GM18499 (cell line): Measurements from ENCODE around the gene OR6T1.

Experiments used
- ATAC-seq: cut with Tn5 transposase; IDR thresholded peaks from one replicate; pipeline ENCODE4 v1.9.1; 2021; ENCODE audit warnings: moderate number of reproducible peaks; ENCODE audit not compliant: insufficient read depth, unreplicated experiment

OR6T1 gene, protein sequence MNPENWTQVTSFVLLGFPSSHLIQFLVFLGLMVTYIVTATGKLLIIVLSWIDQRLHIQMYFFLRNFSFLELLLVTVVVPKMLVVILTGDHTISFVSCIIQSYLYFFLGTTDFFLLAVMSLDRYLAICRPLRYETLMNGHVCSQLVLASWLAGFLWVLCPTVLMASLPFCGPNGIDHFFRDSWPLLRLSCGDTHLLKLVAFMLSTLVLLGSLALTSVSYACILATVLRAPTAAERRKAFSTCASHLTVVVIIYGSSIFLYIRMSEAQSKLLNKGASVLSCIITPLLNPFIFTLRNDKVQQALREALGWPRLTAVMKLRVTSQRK

DNA sequence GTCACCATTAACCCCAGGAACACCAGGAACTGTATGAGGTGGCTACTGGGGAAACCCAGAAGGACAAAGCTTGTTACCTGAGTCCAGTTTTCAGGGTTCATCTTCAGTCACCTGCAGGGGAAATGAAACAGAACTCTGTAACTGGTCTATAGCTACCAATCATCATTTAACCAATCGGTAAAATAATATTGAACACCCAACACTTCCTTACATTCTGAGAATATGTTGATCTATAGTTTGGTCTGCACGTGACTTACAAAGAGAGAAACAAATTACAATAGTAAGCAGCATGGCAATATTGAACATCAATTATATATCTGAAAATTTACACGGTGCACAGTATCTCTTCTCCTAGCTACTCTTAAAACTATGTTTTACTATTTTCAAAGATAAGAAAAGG, at the start of gene OR6T1:
Gene OR6T1, minus strand, starts transcription at position 101 of the 400 bp plus-strand sequence. Its CDS starts 0 bp downstream, at position 101.
- ATAC-seq, result no peak

DNA sequence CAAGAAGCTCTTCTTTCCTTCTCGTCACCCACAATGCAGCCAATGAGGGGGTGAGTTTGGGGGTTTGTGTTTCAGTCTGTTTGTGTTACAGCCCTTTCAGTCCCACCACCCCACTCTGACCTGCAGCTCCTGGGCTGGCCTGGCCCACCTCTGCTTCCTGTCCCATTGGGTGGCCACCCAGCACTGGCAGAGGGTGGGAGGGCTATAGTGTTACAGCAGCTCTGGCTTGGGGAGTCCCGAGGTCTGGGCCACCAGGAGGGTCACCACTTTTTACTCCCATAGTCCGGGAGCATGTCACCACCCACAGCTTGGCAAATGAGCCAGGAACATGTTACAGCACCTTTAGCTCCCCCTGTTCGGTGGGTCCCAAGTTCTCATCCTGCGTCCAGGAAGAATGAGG, 35.7 kb upstream of the OR6T1 start:
- ATAC-seq, result no peak

DNA sequence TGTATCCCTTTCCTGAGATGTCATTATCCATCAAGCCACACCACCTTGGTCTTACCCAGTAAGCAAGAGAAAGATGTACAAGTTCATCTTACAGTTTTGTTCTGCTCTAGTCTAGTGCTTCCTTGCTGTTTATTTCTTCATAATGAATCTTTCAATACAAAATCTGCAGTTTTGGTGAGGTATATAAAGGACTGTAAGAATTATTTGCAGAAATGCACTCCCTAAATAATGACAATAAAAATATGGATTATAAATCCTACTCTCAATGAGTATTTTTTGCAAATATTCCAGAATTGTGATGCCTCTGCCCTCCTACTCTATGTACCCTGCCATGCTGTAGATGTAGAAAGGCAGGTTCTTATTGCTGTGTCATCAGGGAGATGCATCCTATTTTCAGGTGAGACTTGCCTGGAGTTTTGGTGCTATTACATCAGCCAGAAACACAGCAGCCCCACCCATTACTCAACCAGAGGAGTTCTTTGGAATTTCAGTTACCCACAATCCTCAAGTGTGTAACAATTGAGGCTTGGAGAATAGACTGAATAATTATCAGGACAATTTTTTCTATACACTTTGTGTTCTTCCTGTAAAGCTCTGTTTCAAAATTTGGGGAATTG, 34.2 kb upstream of the OR6T1 start, which contains the start of gene OR10S1:
Gene OR10S1, minus strand, starts transcription at position 51 of the 617 bp plus-strand sequence. CDS start 117 bp downstream, outside the sequence.
- ATAC-seq, result no peak

DNA sequence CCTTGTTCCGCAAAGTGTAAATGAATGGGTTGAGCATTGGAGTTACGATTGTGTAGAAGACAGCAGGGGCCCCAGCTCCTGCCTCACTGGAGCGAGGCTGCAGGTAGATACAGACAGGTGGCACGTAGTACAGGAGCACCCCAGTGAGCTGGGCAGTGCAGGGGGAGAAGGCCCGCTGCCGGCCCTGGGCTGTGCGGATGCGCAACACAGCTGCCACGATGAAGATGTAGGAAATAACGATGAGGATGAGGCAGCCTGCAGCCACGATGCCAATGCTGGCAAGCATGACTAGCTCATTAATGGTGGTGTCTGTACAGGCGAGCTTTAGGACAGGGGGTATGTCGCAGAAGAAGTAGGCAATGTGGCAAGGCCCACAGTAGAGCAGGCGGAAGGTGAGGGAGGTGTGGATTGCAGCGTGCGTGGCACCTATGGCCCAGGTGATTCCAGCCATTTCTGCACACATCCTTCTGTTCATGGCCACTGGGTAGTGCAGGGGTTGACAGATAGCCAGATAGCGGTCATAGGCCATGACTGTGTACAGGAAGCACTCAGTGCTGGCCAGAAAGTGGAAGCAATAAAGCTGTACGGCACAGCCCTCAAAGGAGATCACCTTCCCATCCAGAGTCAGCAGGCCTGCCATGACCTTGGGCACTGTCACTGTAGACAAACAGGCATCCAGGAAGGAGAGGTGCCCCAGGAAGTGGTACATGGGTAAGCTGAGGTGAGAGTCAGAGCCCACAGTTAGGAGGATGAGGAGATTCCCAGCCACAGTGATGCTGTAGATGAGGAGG, 33.3 kb upstream of the OR6T1 start:
- no peak for ATAC-seq

DNA sequence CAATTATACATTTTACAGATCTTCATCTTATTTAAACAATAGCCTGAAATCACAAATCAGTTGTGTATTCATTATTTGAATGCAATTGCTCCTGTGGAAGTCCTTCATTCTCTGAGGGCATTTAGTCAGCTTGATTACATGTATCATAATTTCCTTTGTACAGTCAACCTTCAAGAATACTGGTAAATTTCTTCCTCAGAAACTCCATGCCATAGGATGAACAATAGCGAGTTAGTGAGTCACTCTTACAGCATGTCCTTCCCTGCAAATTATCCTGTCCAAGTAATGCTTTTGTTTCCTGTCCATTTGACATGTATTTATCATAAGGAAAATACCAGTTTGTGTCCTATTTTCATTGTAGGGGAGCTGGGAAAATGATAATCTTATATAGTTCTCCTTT, 30.2 kb upstream of the OR6T1 start:
- no peak for ATAC-seq

DNA sequence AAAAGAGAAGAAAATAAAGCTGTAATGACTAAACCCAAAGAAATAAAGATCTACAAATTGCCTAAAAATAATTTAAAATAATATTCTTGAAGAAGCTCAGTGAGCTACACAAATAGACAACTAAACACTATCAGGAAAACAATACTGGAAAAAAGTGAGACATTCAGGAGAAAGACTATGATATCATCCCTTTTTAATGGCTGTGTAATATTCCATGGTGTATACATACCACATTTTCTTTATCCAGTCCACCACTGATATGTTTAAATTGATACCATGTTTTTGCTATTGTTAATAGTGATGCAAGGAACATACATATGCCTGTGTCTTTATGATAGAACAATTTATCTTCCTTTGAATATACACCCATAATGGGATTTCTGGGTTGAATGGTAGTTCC, 13.1 kb upstream of the OR6T1 start:
- ATAC-seq, result no peak

DNA sequence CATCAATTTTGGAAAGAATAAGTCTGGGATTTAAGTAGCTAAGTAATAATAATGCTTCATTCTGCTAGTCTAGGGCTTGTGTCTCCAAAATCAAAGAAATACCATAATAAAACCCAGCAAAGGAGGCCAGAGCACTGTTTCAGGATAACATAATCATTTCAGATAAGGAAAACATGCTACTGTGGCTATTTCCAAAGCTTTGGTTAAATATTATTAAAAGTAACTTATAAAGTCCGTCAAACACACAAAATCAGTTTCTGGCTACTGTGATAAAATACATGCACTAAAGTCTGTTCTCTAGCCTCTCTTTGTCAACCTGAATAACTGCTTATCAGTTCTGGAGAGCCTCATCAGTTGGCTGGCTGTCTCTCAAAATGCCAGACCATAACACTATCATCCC, 1.5 kb upstream of the OR6T1 start:
- no peak for ATAC-seq

DNA sequence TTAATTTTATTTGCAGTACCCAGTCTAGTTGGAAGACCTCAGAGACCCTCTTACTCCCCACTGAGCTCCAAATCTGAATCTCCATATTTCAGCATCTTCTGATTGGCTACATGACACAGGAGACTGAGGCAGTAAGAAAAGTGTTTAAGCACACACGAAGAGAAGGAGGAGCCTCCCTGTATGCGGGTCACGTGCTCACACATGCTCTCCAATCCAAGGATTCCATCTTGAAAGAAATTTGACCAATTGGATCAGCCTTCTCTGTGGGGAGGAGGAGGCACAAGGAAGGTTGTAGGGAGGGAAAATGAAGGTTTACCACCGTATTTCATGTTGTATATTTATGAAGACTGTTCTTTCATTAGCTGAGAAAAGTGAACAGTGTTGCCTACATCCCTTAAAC, 1.2 kb downstream of the OR6T1 start:
- no peak for ATAC-seq

DNA sequence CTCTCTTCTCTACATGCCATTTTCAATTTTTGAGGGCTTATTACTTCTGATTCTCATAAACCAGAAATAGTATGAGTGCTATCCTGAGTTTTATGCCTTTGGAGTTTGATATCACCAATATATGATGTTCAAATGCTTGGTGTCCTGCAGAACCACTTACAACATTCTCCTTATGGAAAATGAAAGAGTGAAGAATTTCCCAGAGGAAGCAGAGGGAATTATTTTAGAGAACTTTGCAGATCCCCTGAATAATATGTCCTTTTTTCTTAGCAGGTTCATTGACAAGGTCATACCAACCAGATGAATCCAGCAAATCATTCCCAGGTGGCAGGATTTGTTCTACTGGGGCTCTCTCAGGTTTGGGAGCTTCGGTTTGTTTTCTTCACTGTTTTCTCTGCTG, 4.3 kb downstream of the OR6T1 start, which contains the start of gene OR4D5:
Gene OR4D5, plus strand, starts transcription at position 301 of the 400 bp plus-strand sequence. Its CDS starts 0 bp downstream, at position 301.
- no peak for ATAC-seq

DNA sequence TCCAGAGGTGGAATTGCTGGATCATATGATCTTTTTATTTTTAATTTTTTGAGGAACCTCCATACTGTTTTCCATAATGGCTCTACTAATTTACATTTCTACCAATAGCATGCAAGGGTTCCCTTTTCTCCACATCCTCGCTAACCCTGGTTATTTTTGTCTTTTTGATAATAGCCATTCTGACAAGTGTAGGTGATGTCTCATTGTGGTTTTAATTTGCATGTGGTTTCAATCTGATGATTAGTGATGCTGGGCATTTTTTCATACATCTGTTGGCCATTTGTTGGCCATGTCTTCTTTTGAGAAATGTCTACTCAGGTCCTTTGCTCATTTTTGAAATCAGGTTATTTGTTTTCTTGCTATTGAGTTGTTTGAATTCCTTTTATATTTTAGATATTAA, 19.6 kb downstream of the OR6T1 start:
- ATAC-seq, result peak; percentile 74

DNA sequence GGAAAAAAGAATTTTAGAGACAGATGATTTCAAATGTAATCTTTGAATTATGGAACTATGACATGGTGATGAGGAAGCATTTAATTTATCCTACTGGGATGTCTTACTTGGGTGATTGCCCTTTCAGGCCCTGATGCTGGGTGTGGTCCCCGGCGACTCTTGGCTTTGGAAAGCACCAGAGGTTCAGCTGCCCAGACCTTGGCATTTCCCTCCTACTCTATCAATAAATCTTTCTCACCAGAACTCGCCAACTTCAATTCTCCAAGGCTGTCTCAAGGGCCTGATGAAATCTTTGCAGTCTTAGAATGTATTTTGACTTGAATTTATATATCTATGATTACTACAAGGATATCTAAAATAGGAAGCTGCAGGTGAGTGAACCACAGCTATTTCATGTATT, 22.7 kb downstream of the OR6T1 start:
- ATAC-seq, result no peak

DNA sequence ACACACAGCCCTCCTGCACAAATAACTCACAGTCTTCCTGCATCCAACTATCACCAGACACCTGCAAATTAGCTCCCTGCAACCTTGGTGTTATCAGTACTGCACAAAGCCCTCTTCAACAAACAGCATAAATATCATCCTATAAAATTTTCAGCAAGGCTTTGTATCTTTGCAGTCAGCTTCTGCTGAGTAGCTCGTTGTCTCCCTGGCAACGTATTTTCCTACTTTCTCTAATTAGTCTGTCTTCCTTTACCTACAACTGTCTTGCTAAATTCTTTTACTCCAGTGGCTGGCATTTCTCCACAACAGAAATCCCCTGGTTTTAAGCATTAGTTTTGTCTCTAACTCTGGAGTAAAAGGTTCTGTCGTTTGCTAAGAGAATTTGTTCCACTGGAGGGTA, 37.8 kb downstream of the OR6T1 start:
- ATAC-seq, result no peak

DNA sequence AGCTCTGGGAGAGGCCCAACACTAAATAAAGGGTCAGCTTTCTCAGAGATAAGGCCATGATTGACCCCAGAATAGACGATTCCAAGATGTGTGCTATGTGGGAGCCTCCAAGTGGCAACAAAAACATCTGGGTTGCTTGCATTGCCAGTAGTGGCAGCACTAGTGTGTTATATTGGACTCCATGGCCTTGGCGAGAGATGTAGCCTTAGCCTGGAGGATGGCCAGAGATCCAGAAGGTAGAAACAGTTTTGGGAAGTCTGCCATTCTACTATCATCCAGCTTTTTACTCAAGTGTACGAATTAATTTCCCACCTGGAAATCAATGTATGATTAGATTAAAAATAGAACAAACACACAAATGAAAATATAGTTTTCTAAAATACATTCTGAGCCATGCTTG, 38.7 kb downstream of the OR6T1 start:
- ATAC-seq, result no peak

DNA sequence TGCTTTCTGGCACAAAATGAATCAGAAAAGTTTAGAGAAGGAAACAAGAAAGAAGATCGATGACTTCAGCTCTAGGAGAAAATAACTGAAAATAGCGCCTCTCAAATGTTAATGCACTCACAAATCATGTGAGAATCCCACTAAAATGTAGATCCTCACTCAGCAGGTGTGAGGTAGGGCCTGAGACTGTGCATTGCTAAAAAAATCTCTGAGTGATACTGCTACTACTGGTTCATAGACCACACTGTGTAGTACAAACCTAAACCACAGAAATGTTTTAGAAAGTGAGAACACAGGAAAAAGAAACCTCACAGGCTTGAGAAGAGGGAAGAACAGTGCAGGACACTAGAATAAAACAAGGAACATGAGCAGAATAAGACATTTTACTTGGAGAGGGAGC, 39.7 kb downstream of the OR6T1 start:
- ATAC-seq, result peak; percentile 87

DNA sequence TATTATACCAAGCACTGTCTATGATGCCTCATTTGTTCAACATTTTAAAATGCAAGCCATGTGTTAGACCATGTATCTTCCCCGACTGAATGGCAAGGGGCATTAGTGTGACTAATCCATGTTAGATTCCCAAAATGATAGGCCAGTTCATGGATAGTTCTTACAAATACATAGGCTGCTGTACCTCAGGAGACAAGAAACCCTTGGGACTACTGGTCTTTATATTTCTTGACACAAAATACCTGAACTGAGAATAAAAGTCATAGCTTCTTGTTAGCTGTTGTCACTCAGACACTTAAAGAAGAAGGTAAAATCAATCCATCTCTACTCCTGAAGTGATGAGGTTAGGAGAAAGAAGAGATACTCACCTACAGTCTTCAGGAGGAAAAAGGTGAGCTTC, 41.8 kb downstream of the OR6T1 start, which contains the start of gene OR8D4:
Gene OR8D4, plus strand, starts transcription at position 301 of the 400 bp plus-strand sequence. CDS start 4,265 bp downstream, outside the sequence.
- ATAC-seq, result no peak

DNA sequence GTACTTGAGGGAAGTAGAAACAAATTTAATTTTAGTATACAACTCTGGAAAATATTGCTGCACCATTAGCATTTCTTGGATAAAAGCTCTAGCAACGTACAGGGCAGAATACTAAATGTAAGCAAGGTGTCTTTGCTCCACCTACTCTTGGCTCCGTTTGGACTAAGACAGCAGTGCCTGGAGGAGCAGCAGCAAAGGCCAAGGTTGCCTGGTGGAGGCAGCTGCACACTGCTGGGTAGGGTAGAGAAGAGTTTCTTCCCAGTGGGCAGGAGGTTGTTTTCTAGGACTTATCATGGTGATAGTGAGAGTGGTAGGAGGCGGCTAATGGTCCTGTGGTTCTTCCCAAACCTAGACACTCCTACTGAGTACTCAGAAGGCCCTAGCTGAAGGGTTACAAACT, 43.8 kb downstream of the OR6T1 start:
- no peak for ATAC-seq
